Measurements from ENCODE around the gene AARS2.

- TF ChIP-seq, protein P1, sequence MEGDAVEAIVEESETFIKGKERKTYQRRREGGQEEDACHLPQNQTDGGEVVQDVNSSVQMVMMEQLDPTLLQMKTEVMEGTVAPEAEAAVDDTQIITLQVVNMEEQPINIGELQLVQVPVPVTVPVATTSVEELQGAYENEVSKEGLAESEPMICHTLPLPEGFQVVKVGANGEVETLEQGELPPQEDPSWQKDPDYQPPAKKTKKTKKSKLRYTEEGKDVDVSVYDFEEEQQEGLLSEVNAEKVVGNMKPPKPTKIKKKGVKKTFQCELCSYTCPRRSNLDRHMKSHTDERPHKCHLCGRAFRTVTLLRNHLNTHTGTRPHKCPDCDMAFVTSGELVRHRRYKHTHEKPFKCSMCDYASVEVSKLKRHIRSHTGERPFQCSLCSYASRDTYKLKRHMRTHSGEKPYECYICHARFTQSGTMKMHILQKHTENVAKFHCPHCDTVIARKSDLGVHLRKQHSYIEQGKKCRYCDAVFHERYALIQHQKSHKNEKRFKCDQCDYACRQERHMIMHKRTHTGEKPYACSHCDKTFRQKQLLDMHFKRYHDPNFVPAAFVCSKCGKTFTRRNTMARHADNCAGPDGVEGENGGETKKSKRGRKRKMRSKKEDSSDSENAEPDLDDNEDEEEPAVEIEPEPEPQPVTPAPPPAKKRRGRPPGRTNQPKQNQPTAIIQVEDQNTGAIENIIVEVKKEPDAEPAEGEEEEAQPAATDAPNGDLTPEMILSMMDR (IDR thresholded peaks at IDR 0.05): no peak
- no peak for TF ChIP-seq POLR2A (IDR thresholded peaks at IDR 0.05)
Observed at GRCh38 chr6:44254191-44255104, 58.7 kb downstream of the AARS2 start.

Data from gastroesophageal sphincter (tissue), 3 donors.